GM08714 (cell line): ENCODE results near the gene EXOC1L.

Experiments
- H3K4me3 ChIP-seq: fragments of 200-500 bp; sonication (Bioruptor generic); 2 replicates; pipeline ENCODE4 v1.5.1; 2014; ENCODE audit warnings: mild to moderate bottlenecking, low read length, inconsistent platforms
- ZNF274 ChIP-seq: IDR thresholded peaks from 2 replicates; pipeline ENCODE4 v1.6.1; 2012; ENCODE audit warnings: mild to moderate bottlenecking, low read depth, low read length

EXOC1L gene

DNA sequence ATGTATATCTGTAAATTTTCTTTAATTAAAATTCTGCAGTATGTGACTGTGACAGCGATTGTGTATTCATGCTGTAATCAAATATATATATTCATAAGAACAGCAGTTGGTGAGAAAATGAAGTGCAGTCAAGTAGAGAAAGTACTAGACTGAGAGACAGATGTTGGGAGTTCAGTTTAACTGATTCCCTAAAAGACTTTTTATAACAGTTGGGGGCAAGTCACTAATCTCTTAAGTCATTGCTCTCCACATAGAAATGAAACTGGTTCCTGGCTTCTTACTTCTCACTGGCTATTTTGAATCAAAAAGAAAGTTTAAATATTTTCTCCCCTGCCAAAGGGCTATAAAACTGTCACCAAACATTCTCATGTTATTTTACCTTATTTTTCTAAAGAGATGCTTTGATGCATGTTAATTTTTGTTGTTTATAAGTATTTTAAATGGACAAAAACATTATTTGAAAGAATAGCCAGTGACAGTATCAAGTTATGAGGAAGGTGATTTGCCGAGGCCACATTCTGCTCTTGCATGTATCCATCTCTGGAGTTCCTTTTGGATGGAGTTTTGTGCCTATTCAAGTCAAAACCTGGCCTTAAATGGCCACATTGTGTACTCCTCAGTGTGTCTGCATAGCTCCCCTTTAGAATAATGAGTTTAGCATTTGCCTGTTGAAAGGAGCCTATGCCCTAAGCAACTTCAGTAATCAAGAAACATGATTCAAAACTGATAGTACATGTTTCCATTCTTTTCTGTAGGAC, 64.7 kb downstream of the EXOC1L start:
- H3K4me3 ChIP-seq: no peak overlapping the region
- TF ChIP-seq ZNF274: no peak

DNA sequence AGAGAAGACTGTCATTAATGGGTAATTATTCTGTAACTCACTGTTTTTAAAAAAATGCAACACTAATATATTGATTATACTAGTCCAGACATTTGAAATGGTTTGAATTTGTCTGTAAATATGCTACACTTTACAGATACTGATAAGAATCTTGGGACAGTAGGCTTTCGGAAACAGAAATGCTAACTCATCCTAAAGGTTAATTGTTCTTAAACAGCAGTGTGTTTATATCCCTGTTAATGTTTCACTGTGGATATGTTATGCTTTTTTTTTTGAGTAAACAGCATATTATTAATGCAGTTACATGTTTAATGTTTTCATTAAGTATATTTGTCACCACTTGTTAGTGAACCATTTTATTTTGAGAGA, 65.2 kb downstream of the EXOC1L start:
- no peak for TF ChIP-seq ZNF274
- no peak overlapping the region for H3K4me3 ChIP-seq
